Bronchus fibroblast of lung (primary cell): ENCODE measurements around the gene PACRGL. TPM values are rescaled to one million over a fixed set of nuclear protein-coding genes. Genes with fewer than 3 reads are reported as not detected.

Experiments used
- total RNA-seq: library from RNA; depleted of rRNA; stranded (reverse); fragments of >200 nt; gene quantifications from 2 replicates; pipeline ENCODE4 v1.2.3, GENCODE V29; 2015

PACRGL gene
- 19.3 and 20.8 TPM in 2 replicates for total RNA-seq

GRCh38 chr4:20700007-20700761 is at the start of gene PACRGL:
TSS of gene PACRGL (plus strand) at chr4:20700458. CDS start at chr4:20704482, 4,024 bp downstream.

